ENCODE data around the gene TKT. TPM values are rescaled to one million over a fixed set of nuclear protein-coding genes. Genes with fewer than 3 reads are reported as not detected.

The TKT gene
- total RNA-seq, 1 donor from 2014 or later: 48.1 TPM

DNA sequence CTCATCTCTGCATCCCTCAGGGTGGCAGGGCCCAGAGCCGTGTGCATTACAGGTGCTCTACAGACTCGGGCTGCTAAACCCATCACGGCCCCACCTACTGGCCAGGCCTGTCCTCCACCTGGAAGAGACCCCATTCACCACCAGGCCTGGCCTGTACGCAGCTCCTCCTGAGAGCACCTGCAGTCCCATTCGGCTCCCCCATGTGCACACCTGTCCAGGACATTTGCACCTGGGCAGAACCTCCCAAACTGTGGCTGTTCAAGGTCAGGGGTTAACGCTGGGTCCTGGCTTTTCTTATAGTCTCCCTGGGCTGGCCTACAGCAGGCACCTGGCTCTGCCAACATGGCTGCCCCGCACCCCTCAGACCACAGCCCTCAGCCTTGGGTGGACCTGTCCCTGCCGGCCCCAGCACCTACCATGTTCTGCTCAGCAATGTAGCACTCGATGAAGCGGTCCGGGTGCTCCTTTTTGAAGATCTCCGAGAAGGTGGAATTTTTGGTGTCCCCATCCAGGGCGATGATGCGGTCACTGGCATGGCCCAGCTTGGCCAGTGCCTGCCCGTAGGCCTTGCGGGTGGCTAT is 25.7 kb downstream of the TKT start:
- DNase-seq (ENCODE audit: missing footprints): no peak
- intact Hi-C loops (cut with DNase I): no loop called here
- ATAC-seq: no peak

GRCh38 chr3:53229606-53230005 is 26.2 kb downstream of the TKT start:
- no peak for DNase-seq (ENCODE audit: missing footprints)
- ATAC-seq: no peak
- intact Hi-C loops (cut with DNase I): no loop called here

GRCh38 chr3:53229171-53229570 is 26.7 kb downstream of the TKT start:
- no peak for ATAC-seq
- no peak for DNase-seq (ENCODE audit: missing footprints)
- intact Hi-C loops (cut with DNase I): no loop called here

DNA sequence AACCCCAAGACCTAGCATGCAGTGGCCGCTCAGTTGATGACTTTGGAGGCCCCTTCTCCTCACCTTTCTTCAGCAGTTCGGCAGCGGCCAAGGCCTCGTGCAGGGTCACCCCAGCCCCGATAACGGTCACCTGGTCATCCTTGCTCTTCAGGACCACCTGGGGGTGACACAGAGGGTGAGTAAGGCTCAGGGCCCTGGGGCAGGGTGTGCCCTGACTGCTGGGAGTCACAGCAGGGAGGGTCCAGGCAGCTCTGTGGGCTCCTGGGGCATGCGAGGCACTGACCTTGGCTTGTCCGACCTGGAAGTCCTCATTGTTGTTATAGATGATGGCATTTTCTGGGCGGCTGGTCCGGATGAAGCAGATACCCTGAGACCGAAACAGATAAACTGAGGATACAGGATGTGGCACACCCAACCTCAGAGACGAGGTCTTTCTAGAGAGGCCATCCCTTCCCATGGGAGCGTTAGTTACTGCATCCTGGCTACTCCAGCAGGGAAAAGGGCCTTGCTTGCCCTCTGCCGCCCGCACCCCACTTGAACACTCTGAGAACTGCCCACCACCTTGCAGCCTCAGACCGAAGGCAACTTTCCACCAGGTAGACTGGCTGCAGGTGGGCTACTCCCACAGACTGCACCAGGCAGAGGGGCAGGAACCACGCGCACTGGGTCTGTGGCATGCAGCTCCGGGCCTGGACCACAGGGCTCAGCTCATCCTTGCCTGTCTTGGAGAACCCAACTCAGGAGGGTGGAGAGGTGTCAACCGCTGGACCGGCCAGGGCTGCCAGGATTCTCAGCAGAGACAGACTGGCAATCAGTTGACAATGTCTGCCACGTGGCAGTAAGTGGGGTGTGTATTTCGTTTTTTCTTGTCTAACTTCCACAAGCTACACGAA is 27.6 kb downstream of the TKT start:
- intact Hi-C loops (cut with DNase I): no loop called here
- ATAC-seq (no peak), DNase-seq (ENCODE audit: missing footprints) (no peak)

- DNase-seq (ENCODE audit: missing footprints): no peak
- no peak for ATAC-seq
- intact Hi-C loops (cut with DNase I): no loop called here
These were observed 28.9 kb downstream of the TKT start for GRCh38 chr3:53226841-53227407.

DNA sequence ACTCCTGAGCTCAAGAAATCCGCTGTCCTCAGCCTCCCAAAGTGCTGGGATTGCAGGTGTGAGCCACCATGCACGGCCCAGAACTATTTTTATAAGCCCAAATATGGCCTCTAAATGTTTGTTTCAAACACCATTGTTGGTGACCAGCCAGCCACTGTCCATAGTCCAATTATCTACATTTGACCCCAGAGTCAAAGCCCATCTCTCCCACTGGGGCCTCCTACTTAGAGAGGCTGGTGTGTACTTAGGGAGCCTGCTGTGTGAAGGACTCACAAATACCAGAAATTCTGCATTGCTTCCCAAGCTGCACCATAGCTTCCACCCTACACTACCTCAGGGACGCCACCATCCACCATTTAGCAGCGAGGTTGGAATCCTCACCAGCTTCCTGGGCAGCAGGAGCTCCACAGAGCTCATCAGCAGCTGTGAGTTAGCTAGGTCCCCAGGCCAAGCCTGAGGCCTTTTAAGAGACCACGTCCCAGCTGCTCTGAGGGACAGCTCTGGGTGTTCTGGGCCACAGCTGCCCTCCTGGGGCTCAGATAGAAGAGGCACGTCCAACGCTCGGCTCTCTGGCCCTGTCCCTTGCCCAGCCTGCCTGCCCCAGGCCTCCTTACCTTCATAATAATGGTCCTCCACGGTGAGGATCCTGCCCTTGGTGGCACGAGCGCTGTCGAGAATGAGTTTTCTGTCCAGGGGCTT is 29.5 kb downstream of the TKT start:
- intact Hi-C loops (cut with DNase I): no loop called here
- DNase-seq (ENCODE audit: missing footprints) (no peak), ATAC-seq (no peak)

- intact Hi-C loops (cut with DNase I): no loop called here
- no peak for DNase-seq (ENCODE audit: missing footprints)
- no peak for ATAC-seq
These were observed 30.2 kb downstream of the TKT start for GRCh38 chr3:53225651-53226050.

GRCh38 chr3:53225181-53225580 is 30.6 kb downstream of the TKT start:
- DNase-seq (ENCODE audit: missing footprints) (no peak), ATAC-seq (no peak)
- intact Hi-C loops (cut with DNase I): no loop called here

GRCh38 chr3:53224536-53224935 is 31.3 kb downstream of the TKT start:
- intact Hi-C loops (cut with DNase I): loop anchor here (5.0 kb wide), 1 partner anchor 63 kb away; no protein-coding TSS in a partner anchor
- no peak for DNase-seq (ENCODE audit: missing footprints)
- no peak for ATAC-seq

DNA sequence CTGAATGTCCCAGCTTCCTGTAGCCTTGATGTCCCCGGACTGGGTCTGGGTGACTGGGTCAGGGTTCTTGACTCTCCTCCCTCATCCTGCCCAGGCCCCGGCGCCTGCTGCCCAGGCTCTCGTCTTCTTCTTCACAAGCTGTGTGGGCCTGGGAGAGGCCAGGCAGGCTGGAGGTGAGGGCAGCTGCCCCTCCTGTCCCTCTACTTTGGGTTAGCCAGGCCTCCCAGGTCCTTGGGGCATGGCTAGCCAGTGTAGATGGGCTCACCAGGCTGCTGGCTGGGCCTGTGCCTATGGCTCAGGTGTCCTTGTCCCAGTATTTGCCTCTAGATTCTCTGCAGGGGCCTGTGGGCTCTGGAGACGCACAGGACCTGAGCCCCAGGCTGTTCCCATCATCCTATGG is 31.8 kb downstream of the TKT start:
- no peak for ATAC-seq
- no peak for DNase-seq (ENCODE audit: missing footprints)
- intact Hi-C loops (cut with DNase I): loop anchor here (5.0 kb wide), 1 partner anchor 63 kb away; no protein-coding TSS in a partner anchor

DNA sequence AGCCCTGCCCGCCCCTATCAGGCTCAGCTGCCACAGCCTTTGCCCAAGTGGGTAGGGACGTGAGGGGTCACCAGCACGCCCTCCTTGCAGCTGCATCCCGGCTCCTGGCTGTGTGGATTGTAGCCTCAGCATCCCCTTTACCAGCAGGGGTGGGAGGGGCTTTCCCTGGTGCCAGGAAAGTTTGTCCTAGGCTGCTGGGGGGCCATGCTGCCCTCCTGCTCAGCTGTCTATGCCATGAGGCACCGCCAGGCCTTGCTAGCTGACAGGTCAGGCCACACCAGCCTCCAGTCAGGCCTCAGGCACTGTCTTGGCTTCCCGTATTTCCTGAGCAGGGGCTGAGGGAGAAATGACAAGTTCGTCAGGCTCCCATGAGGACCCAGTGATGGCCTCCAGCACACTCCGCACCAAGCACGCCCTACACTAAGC is 32.3 kb downstream of the TKT start:
- DNase-seq (ENCODE audit: missing footprints) (no peak), ATAC-seq (no peak)
- intact Hi-C loops (cut with DNase I): loop anchor here (5.0 kb wide), 1 partner anchor 64 kb away; no protein-coding TSS in a partner anchor

DNA sequence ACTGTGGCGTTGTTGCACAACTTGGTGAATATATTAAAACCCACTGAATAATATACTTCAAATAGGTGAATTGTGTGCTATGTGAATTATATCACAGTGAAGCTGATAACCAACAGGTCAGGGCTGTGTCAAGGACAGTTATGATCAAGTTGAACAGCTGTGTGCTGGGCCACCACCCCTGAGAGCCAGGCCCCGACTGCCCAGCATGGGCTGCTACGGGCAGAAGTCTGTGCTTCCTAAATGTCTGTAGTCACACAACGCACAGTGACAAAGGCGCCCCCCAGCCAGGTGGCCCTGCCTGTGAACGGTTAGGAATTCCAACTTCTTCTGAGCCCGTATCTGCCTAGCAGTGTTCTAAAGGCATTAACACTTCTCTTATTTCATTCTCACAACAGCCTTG is 32.8 kb downstream of the TKT start:
- DNase-seq (ENCODE audit: missing footprints) (no peak), ATAC-seq (no peak)
- intact Hi-C loops (cut with DNase I): loop anchor here (5.0 kb wide), 1 partner anchor 64 kb away; no protein-coding TSS in a partner anchor

DNA sequence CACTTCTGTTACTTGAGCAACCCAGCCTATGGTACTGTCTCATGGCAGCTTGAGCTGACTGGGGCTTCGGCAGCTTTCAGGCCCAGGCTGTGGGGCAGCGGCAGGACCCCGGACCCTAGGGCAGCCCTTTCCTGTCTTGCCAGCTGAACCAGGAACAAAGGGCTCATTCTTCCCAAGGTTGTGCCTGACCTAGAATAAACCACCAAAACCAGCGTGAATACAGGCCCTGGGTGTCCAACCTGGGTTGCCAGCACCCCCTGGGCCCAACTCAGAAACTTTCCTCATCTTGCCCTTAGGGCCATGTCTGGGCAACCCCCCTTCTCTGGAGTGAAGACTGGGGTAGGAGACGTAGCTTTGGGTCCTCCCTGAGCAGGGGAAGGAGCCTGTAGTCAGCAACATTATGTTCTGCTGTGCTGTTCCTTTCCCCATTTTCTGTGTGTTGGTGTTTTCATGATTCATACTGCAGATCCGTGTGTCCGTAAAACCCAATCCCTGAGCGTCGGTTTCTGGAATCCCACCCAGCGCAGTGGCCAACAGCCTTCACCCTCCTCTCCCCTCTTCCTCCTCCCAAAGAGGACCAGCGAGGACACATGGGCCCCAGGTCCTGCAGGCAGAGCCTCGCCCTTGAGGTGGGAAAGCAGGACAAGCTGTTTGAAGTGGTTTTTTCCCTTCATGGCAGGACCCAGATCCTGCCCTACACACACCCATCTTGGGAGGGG is 33.5 kb downstream of the TKT start:
- intact Hi-C loops (cut with DNase I): loop anchor here (5.0 kb wide), 1 partner anchor 65 kb away; no protein-coding TSS in a partner anchor
- no peak for ATAC-seq
- DNase-seq (ENCODE audit: missing footprints): no peak

DNA sequence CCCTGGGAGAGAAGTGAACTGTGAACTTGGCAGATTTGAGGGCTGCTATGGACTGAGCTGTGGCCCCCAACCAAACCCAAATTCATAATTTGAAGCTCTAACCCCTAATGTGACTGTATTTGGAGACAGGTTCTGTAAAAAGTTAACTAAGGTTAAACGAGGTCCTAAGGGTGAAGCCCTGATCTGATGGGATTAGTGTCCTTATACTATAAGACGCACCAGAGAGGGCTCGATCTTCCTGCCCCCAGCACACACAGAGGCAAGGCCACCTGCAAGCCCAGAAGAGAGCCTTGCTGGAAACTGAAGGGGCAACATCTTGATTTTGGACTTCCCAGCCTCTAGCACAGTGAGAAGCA is 34.0 kb downstream of the TKT start:
- no peak for ATAC-seq
- no peak for DNase-seq (ENCODE audit: missing footprints)
- intact Hi-C loops (cut with DNase I): loop anchor here (5.0 kb wide), 1 partner anchor 65 kb away; no protein-coding TSS in a partner anchor

- no peak for ATAC-seq
- intact Hi-C loops (cut with DNase I): loop anchor here (5.0 kb wide), 1 partner anchor 66 kb away; no protein-coding TSS in a partner anchor
- no peak for DNase-seq (ENCODE audit: missing footprints)
These were observed 34.5 kb downstream of the TKT start for GRCh38 chr3:53221345-53221744.

GRCh38 chr3:53219895-53220483 is 35.8 kb downstream of the TKT start:
- ATAC-seq (peak; percentile 82), DNase-seq (ENCODE audit: missing footprints) (peak; percentile 91)
- intact Hi-C loops (cut with DNase I): loop anchor here (5.0 kb wide), 1 partner anchor 67 kb away; no protein-coding TSS in a partner anchor

GRCh38 chr3:53218131-53218530 is 37.7 kb downstream of the TKT start:
- intact Hi-C loops (cut with DNase I): no loop called here
- DNase-seq (ENCODE audit: missing footprints) (no peak), ATAC-seq (peak; percentile 35)

- DNase-seq (ENCODE audit: missing footprints): no peak
- intact Hi-C loops (cut with DNase I): no loop called here
- no peak for ATAC-seq
These were observed 38.6 kb downstream of the TKT start for GRCh38 chr3:53217175-53217574.

Measured in Right ventricle myocardium inferior (tissue), 1 donor.